Measurements from ENCODE around the gene GLP1R.

DNA sequence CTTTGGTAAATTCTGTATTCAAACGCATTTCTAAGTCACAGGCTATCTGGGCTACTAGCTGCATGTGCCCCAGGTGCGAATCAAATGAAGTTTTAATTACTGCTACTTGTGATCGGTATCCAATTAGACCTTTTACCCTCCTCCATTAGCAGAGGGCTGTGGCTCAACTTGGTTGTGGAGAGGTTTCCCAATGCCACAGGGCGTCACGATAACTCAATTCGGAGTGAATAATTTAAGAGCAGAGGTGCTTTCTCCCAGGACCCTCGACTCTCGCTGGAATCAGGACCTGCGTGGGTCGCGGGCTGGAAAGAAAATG is 65.8 kb downstream of the GLP1R start:
- TF ChIP-seq, protein P1, sequence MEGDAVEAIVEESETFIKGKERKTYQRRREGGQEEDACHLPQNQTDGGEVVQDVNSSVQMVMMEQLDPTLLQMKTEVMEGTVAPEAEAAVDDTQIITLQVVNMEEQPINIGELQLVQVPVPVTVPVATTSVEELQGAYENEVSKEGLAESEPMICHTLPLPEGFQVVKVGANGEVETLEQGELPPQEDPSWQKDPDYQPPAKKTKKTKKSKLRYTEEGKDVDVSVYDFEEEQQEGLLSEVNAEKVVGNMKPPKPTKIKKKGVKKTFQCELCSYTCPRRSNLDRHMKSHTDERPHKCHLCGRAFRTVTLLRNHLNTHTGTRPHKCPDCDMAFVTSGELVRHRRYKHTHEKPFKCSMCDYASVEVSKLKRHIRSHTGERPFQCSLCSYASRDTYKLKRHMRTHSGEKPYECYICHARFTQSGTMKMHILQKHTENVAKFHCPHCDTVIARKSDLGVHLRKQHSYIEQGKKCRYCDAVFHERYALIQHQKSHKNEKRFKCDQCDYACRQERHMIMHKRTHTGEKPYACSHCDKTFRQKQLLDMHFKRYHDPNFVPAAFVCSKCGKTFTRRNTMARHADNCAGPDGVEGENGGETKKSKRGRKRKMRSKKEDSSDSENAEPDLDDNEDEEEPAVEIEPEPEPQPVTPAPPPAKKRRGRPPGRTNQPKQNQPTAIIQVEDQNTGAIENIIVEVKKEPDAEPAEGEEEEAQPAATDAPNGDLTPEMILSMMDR (IDR thresholded peaks at IDR 0.05) = no peak
- TF ChIP-seq POLR2A (IDR thresholded peaks at IDR 0.05) = no peak

All from Peyer's patch (tissue), 4 donors.